GM21717 (cell line): ENCODE measurements around the gene HSPB1.
A peak's percentile ranks its signal among the peaks of the same experiment; 100 is the strongest.
"Not testable (repeated sequence)": the region's sequence is repeated elsewhere in the genome, so short reads cannot be mapped to it uniquely, and the experiment has no call there.

Experiments
- ATAC-seq: cut with Tn5 transposase; IDR thresholded peaks from one replicate; pipeline ENCODE4 v1.9.1; 2021; ENCODE audit warnings: mild to moderate bottlenecking, moderate library complexity; ENCODE audit not compliant: unreplicated experiment

Gene HSPB1

GRCh38 chr7:76281006-76281705, 21.3 kb upstream of the HSPB1 start:
- no peak for ATAC-seq

GRCh38 chr7:76281706-76282343, 20.6 kb upstream of the HSPB1 start:
- no peak for ATAC-seq

GRCh38 chr7:76282344-76283253, 19.9 kb upstream of the HSPB1 start:
- ATAC-seq, result no peak

DNA sequence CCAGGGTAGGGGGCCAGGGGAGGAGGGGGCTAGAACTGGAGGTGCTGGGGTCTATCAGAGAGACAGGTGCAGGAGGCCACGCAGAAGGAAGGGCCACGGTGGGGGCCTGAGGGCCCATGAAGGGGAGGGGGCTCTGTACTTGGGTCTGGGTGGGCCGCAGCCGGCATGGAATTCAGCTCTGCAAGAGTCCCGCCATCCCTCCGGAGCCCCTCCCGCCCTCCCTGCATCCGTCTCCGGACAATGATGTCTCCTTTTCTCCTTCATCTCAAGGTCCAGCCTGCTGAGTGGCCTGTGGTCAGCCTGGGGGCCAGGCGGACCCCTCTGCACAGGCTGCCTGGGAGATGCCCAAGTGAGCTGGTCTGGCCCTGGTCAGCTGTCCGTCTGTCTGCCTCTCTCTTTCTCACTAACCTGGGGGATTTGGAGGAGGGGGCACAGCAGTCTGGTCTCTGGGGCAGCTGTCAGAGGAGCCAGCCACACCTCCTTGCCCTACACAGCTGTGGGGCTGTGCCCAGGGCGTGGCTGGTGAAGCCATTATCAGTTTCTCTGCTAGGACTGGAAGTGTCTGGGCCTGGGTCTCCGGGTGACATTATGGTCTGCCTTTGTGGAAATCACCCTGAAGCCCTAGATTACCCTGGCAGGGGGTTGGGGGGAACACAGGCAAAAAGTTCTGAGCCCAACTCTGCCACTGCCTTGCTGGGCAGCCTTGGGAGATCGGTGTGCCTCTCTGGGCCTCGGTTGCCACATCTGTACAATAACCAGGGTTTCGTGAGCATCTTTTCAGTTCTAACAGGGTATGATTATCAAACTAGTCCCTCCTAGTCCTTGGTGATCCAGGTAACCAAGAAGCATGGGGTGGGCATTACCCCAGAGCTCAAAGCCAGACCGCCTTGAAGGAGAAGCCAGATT, 19.0 kb upstream of the HSPB1 start:
- ATAC-seq, result no peak

- ATAC-seq, result no peak
These were observed 16.7 kb upstream of the HSPB1 start for GRCh38 chr7:76285604-76286374.

DNA sequence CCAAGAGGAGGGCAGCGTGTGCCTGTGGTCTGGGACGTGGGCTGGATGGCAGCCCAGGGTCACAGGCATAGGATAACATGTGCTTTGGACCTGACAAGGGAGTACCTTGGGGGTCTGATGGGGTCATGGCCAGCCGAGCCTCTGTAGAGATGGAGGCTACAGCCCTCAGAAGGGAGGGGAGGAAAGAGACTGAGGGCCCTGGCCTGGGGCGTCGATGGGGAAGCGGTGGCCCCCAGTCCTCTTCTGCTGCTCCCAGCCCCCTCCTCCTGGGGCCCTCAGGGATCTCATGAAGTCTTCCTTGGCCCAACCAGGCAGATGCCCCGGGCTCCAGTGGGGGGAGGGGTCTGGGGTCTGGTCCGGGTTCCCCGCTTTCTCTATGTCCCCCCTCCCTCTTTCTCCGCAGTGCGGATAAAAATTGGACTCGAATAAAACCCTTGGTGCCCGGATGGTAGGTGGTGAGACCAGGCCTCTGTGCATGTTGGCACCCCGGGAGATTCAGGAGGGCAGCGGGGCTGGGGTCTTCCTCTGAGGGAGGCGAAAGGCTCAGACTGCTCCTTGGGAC, 15.6 kb upstream of the HSPB1 start:
- no peak for ATAC-seq

DNA sequence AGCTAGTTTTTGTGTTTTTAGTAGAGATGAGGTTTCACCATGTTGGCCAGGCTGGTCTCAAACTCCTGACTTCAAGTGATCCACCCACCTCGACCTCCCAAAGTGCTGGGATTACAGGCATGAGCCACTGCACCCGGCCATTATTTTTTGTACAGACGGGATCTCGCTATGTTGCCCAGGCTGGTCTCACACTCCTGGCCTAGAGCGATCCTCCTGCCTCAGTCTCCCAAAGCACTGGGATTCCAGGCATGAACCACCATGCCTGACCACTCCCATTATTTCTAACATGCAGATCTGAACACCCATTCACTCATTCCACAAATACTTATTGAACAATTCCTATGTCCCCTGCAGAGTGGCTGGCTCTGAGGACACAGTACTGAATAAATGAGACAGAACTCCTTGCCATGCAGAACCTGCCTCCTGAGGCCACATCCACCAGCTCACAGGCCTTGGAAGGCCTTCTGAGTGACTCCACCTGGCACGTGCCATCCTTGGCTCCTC, 11.6 kb upstream of the HSPB1 start:
- ATAC-seq, result not testable (repeated sequence)

DNA sequence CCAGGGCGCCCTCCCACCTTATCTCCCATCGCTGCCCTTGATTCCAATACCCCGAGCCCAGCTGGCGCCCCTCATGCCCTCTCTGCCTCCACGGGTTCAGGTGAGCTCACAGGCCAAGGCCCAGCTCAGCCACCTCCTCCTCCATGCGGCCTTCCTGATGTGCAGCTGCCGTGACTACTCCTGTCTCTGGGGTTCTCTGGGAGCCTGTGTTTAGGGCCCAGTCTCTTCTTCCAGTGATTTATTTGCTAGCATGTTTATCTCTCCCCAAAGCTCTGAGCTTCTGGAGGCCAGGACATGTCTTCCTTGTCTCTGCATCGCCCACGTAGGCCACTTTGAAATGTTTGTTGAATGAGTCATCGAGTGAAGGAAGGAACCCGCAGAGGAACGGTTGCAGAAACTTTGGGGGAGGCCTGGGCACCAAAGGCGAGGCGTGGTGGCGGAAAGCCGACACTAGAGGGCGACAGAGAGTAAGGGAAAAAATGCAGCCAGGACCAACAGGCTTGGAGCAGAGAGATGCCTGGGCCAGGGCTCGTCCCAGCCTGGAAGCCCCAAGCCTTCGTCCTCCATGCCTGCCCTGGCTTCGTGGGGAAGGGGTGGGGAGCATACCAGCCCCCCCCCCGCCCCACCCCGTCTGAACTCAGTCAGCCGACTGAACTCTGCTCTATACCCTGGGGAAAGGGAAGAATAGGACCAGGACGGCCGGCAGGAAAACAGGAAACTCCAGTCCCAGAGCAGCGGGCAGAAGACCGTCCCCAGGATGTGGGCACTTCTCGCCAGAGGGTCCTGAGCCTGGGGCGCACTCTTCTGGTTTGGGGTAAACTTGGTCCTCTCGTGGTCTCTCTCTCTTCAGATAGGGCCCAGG, 10.9 kb upstream of the HSPB1 start:
- ATAC-seq, result peak; percentile 64

DNA sequence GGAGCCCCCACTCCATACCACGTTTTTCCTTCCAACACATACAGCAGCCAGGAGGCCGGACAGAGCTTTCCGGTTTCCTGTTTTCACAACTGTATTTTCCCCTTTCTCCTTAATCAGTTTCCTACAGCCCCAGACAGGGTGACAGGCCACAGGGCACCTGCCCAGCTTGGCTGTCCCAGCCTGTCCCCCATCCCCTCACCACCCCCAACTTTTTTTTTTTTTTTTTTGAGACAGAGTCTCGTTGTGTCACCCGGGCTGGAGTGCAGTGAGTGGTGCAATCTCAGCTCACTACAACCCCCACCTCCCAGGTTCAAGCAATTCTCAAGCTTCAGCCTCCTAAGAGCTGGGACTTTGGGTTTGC, 10.3 kb upstream of the HSPB1 start:
- ATAC-seq, result no peak

DNA sequence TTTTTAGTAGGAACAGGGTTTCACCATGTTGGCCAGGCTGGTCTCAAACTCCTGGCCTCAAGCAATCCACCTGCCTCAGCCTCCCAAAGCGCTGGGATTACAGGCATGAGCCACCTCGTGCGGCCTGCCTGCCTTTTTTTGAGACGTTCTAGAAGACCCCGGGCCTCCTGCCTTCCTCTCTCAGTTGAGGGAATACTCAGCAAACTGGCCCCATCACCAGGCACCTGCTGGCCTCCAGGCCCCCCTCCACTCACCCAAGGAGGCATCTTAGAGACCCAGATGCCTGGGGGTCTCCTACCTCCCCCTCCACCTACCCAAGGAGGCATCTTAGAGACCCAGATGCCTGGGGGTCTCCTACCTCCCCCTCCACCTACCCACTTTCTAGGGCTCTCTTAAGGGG, 9.6 kb upstream of the HSPB1 start:
- ATAC-seq, result not testable (repeated sequence)

DNA sequence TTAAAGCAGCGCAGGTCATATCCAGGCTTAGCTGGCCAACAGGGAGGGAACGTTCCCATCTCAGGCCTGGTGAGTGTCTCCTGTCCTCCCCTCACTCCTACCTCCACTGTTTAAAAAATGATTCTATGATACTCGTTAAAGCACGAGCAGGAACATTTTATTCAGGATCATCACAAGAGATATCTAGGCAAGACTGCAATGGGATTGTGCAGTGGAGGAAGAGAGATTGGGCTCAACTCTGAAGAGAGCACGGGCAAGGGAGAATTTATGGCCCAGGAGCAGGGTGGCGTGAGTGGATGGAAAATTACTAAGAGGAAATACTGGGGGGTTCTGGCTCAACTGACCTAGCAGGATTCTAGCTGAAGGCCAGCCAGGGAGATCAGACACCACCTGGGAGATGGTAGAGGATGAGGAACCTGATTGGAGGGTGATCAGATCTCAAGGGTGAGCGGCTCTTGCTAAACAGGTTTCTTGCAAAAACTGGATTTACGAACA, 9.0 kb upstream of the HSPB1 start:
- no peak for ATAC-seq

DNA sequence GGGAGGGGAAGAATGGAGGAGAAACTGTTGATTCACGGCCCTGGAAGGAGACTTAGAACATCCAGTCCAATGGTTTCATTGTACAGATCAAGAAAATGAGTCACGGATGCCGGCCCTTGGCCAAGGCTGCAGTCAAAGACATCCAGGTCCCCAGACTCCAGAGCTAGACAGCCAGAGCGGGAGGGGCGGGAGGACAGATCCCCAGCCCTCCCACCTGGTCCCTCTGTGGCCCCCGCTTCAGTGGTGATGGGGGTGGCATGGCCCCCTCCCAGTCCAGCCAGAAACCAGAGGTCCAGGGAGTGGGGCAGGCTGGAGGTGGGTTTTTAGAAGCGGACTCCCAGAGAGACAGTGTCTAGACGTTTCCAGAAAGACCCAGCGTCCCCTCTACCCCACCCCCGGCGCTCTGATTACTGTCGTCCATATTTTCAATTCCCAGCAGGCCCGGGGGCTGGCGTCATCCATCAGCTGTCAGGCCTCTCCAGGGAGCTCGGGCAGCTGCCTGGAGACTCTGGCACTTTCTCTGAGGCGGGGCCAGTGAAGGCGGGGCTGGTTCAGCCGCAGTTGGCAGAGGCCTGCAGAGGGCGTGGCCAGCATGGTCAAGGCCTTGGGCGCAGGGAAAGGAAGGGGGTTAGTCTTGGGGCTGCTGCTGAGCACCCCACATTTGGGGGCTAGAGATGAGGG, 8.0 kb upstream of the HSPB1 start:
- ATAC-seq, result no peak

GRCh38 chr7:76296743-76297740, 5.4 kb upstream of the HSPB1 start:
- no peak for ATAC-seq

- ATAC-seq, result no peak
These were observed 2.2 kb upstream of the HSPB1 start for GRCh38 chr7:76300166-76300731.

DNA sequence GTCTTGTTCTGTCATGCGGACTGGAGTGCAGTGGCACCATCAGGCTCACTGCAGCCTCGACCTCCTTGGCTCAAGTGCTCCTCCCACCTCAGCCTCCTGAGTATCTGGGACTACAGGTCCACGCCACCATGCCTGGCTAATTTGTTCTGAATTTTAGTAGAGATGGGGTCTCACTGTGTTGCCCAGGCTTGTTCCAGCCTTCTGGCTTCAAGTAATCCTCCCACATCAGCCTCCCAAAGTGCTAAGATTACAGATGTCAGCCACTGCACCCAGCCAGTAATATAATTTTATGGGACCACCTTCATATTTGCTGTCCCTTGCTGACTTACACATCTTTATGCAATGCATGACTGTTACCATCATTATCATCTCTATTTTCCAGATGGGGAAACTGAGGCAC, 1.5 kb upstream of the HSPB1 start:
- ATAC-seq, result no peak
